Fibroblast of skin of left quadriceps (primary cell): Measurements from ENCODE around the gene GOSR2.

Experiments
- DNase-seq, 2 experiments: peaks; one replicate each; pipeline ENCODE4 v3.0.0-alpha.2; 2013; ENCODE audit warnings: low read depth in 2 of 2

Gene GOSR2

GRCh38 chr17:46991617-46992016 is 68.7 kb downstream of the GOSR2 start:
- no peak for DNase-seq
